ENCODE measurements around the gene ERLEC1.
"Not testable (repeated sequence)": the region's sequence is repeated elsewhere in the genome, so short reads cannot be mapped to it uniquely, and the experiment has no call there.

The ERLEC1 gene

GRCh38 chr2:53784436-53784835 lies 2.4 kb upstream of the ERLEC1 start:
- no peak for DNase-seq

- DNase-seq: no peak
Measured at GRCh38 chr2:53785366-53785765, 1.5 kb upstream of the ERLEC1 start.

GRCh38 chr2:53786352-53786704 lies 516 bp upstream of the ERLEC1 start:
- no peak for DNase-seq

GRCh38 chr2:53787614-53788289 lies 908 bp downstream of the ERLEC1 start:
- no peak for DNase-seq

- DNase-seq: no peak
Measured at GRCh38 chr2:53793261-53793660, 6.4 kb downstream of the ERLEC1 start.

GRCh38 chr2:53793821-53794220 lies 7.0 kb downstream of the ERLEC1 start:
- DNase-seq: no peak

- no peak for DNase-seq
Measured at GRCh38 chr2:53801547-53801946, 14.7 kb downstream of the ERLEC1 start.

- DNase-seq: no peak
Measured at GRCh38 chr2:53802617-53803151, 15.8 kb downstream of the ERLEC1 start.

- no peak for DNase-seq
Measured at GRCh38 chr2:53811601-53812000, 24.8 kb downstream of the ERLEC1 start.

GRCh38 chr2:53813151-53813550 lies 26.3 kb downstream of the ERLEC1 start:
- no peak for DNase-seq

- DNase-seq: no peak
Measured at GRCh38 chr2:53818854-53819435, 32.1 kb downstream of the ERLEC1 start.

GRCh38 chr2:53819634-53820033 lies 32.8 kb downstream of the ERLEC1 start:
- no peak for DNase-seq

- no peak for DNase-seq
Measured at GRCh38 chr2:53820048-53820447, 33.2 kb downstream of the ERLEC1 start.

- DNase-seq: no peak
Measured at GRCh38 chr2:53820711-53821110, 33.9 kb downstream of the ERLEC1 start.

GRCh38 chr2:53821810-53822209 lies 35.0 kb downstream of the ERLEC1 start:
- no peak for DNase-seq

- not testable (repeated sequence) for DNase-seq
Measured at GRCh38 chr2:53823639-53824038, 36.8 kb downstream of the ERLEC1 start.

GRCh38 chr2:53826030-53826410 lies 39.2 kb downstream of the ERLEC1 start:
- DNase-seq: no peak

- no peak for DNase-seq
Measured at GRCh38 chr2:53826587-53827397, 39.9 kb downstream of the ERLEC1 start.

- DNase-seq: no peak
Measured at GRCh38 chr2:53827398-53828175, 40.7 kb downstream of the ERLEC1 start.

GRCh38 chr2:53828331-53828730 lies 41.5 kb downstream of the ERLEC1 start:
- DNase-seq: no peak

GRCh38 chr2:53829273-53829979 lies 42.6 kb downstream of the ERLEC1 start:
- DNase-seq: no peak

GRCh38 chr2:53829980-53830290 lies 43.1 kb downstream of the ERLEC1 start:
- DNase-seq: not testable (repeated sequence)

- DNase-seq: no peak
Measured at GRCh38 chr2:53840580-53840979, 53.7 kb downstream of the ERLEC1 start.
